ENCODE data around the gene DTNB. TPM values are rescaled to one million over a fixed set of nuclear protein-coding genes. Genes with fewer than 3 reads are reported as not detected.

DTNB gene
- total and polyA plus RNA-seq, 10 of the 15 experiments (the other 5 are each of a cell fraction or from before 2014, with no cell fraction given): 4.5 to 30.6 (median 11.9) TPM

- TF ChIP-seq BCL3 (IDR thresholded peaks at IDR 0.05; ENCODE audit: borderline replicate concordance, insufficient read depth, low read depth, low read length, poor library complexity, severe bottlenecking) (no peak), PAX5 (IDR thresholded peaks at IDR 0.05; ENCODE audit: borderline replicate concordance, low read depth, low read length) (peak; percentile 63), RUNX3 (IDR thresholded peaks at IDR 0.05; ENCODE audit: low read length) (peak; percentile 57), SUZ12 (IDR thresholded peaks at IDR 0.05; ENCODE audit: unreplicated experiment) (no peak), ZZZ3 (IDR thresholded peaks at IDR 0.05; ENCODE audit: control insufficient read depth, insufficient read length, low read depth) (no peak), CUX1 (IDR thresholded peaks at IDR 0.05; ENCODE audit: insufficient replicate concordance, low read depth, low read length) (no peak), NBN (IDR thresholded peaks at IDR 0.05) (no peak), STAT1 (conservative IDR thresholded peaks at IDR 0.05) (no peak), MAX (IDR thresholded peaks at IDR 0.05; ENCODE audit: low read depth, low read length) (no peak), PKNOX1 (IDR thresholded peaks at IDR 0.05) (peak; percentile 74), JUND (IDR thresholded peaks at IDR 0.05; ENCODE audit: low read depth, low read length) (no peak), ZNF592 (IDR thresholded peaks at IDR 0.05) (no peak), CEBPB (IDR thresholded peaks at IDR 0.05; ENCODE audit: borderline replicate concordance in 1 of 2, low read depth in 2 of 2, low read length in 2 of 2) (no peak), MEF2B (IDR thresholded peaks at IDR 0.05; ENCODE audit: partially characterized antibody, poor library complexity, severe bottlenecking) (peak; percentile 42), NRF1 (conservative IDR thresholded peaks at IDR 0.05; ENCODE audit: low read depth, low read length) (no peak), KAT2A (conservative IDR thresholded peaks at IDR 0.05; ENCODE audit: control insufficient read depth, low read depth, low read length) (no peak), GABPA (IDR thresholded peaks at IDR 0.05; ENCODE audit: low read depth) (peak; percentile 67)
Observed at GRCh38 chr2:25582077-25582830, 91.1 kb downstream of the DTNB start (continued).

Measured in GM12878 (cell line).